HepG2 (cell line): ENCODE results near the gene ATP11A. TPM values are rescaled to one million over a fixed set of nuclear protein-coding genes. Genes with fewer than 3 reads are reported as not detected.

Experiments used
- ATF2 ChIP-seq: sonication (generic); formaldehyde crosslinking; IDR thresholded peaks from 2 replicates; pipeline ENCODE4 v1.4.0; 2020; ENCODE audit warnings: missing genetic modification reagents
- CBX2 ChIP-seq, 2 experiments: fragments of 200-600 bp in 1 of 2; sonication (generic); formaldehyde crosslinking in 1 of 2; IDR thresholded peaks; 2 replicates each; pipeline versions ENCODE4 v1.7.0 to v1.8.1; 2018 to 2022; ENCODE audit warnings: low read depth in 2 of 2, low read length in 1 of 2, mild to moderate bottlenecking in 1 of 2, missing genetic modification reagents in 1 of 2
- CREBL2 ChIP-seq: sonication (generic); formaldehyde crosslinking; IDR thresholded peaks from 2 replicates; pipeline ENCODE4 v1.8.1; 2023; ENCODE audit warnings: missing genetic modification reagents, mild to moderate bottlenecking, borderline replicate concordance
- CREM ChIP-seq, 2 experiments: sonication (generic) in 1 of 2; formaldehyde crosslinking in 1 of 2; IDR thresholded peaks; 2 replicates each; pipeline versions ENCODE4 v1.4.0 to v1.6.1; 2016 to 2020; ENCODE audit warnings: antibody characterized with exemption in 1 of 2, mild to moderate bottlenecking in 1 of 2, missing genetic modification reagents in 1 of 2
- RXRA ChIP-seq: sonication (generic); formaldehyde crosslinking; IDR thresholded peaks from 2 replicates; pipeline ENCODE4 v1.5.1; 2020; ENCODE audit warnings: missing genetic modification reagents
- THYN1 ChIP-seq: sonication (generic); formaldehyde crosslinking; IDR thresholded peaks from 2 replicates; pipeline ENCODE4 v1.8.1; 2023; ENCODE audit warnings: low read depth, mild to moderate bottlenecking, moderate library complexity, missing genetic modification reagents, borderline replicate concordance
- ZBTB26 ChIP-seq: IDR thresholded peaks from 2 replicates; pipeline ENCODE4 v1.6.1; 2016; ENCODE audit warnings: missing compliant biosample characterization, missing genetic modification reagents, borderline replicate concordance
- ZKSCAN5 ChIP-seq: sonication (generic); formaldehyde crosslinking; IDR thresholded peaks from 2 replicates; pipeline ENCODE4 v1.5.1; 2020; ENCODE audit warnings: mild to moderate bottlenecking, missing genetic modification reagents
- ZKSCAN8 ChIP-seq: IDR thresholded peaks from 2 replicates; pipeline ENCODE4 v1.6.1; 2016; ENCODE audit warnings: borderline replicate concordance, missing genetic modification reagents, missing compliant biosample characterization
- ZNF331 ChIP-seq: sonication (generic); formaldehyde crosslinking; IDR thresholded peaks from 2 replicates; pipeline ENCODE4 v1.4.0; 2020; ENCODE audit warnings: missing genetic modification reagents
- ZNF343 ChIP-seq: sonication (generic); formaldehyde crosslinking; IDR thresholded peaks from 2 replicates; pipeline ENCODE4 v1.4.0; 2020; ENCODE audit warnings: mild to moderate bottlenecking, missing genetic modification reagents
- ZNF552 ChIP-seq: sonication (generic); formaldehyde crosslinking; IDR thresholded peaks from 2 replicates; pipeline ENCODE4 v1.9.0; 2022; ENCODE audit warnings: missing genetic modification reagents, mild to moderate bottlenecking, borderline replicate concordance
- ZNF841 ChIP-seq: sonication (generic); formaldehyde crosslinking; IDR thresholded peaks from 2 replicates; pipeline ENCODE4 v1.8.1; 2023; ENCODE audit warnings: missing genetic modification reagents, borderline replicate concordance
- ZZZ3 ChIP-seq: sonication (generic); formaldehyde crosslinking; IDR thresholded peaks from 2 replicates; pipeline ENCODE4 v1.4.0; 2020; ENCODE audit warnings: missing genetic modification reagents, mild to moderate bottlenecking, borderline replicate concordance
- polyA plus RNA-seq, 8 experiments: library from polyadenylated mRNA; depleted of rRNA in 3 of 8; stranded (reverse) in 7 of 8; unstranded in 1 of 8; fragments of >200 nt; fragmentation: Illumina TruSeq in 4 of 8; extraction: Trizol in 4 of 8; gene quantifications; 2 replicates each; pipeline versions ENCODE4 v1.2.1 to v1.2.3, GENCODE V29; 2011 to 2016; ENCODE audit warnings: low read depth in 4 of 8, missing spikeins in 1 of 8, mixed read lengths in 1 of 8; ENCODE audit not compliant: insufficient read depth in 1 of 8
- total RNA-seq, 5 experiments: library from RNA; depleted of rRNA; stranded (reverse); fragments of >200 nt; fragmentation: Illumina TruSeq; extraction: Trizol; gene quantifications; 2 replicates each; pipeline ENCODE4 v1.2.3, GENCODE V29; 2016; ENCODE audit warnings: low read depth in 1 of 5
- TF ChIP-seq, protein P1 (sequence below): sonication (generic); formaldehyde crosslinking; IDR thresholded peaks from 2 replicates; pipeline ENCODE4 v1.5.1; 2020; ENCODE audit warnings: missing genetic modification reagents, mild to moderate bottlenecking, borderline replicate concordance
- TF ChIP-seq, protein P2 (sequence below): fragments of 450-650 bp; IDR thresholded peaks from 2 replicates; pipeline ENCODE4 v1.6.1; 2017; ENCODE audit warnings: mild to moderate bottlenecking
- TF ChIP-seq, protein P3 (sequence below): sonication (generic); formaldehyde crosslinking; IDR thresholded peaks from 2 replicates; pipeline ENCODE4 v1.8.1; 2023; ENCODE audit warnings: mild to moderate bottlenecking, moderate library complexity, missing genetic modification reagents

The ATP11A gene
- total and polyA plus RNA-seq, 2 of the 13 experiments (the other 11 are each of a cell fraction or from before 2014, with no cell fraction given), result 18.4 to 20.1 TPM

GRCh38 chr13:112892426-112893206 is 202.8 kb downstream of the ATP11A start (continued):
- TF ChIP-seq ZBTB26 (no peak), ZNF331 (0 out of 2 replicates have a peak, but pooled peaks have one; percentile 55), ZKSCAN5 (CRISPR knock-in tag) (no peak), CREM (IDR thresholded peaks at IDR 0.05) (no peak), CREM (CRISPR knock-in tag; IDR thresholded peaks at IDR 0.05) (no peak), RXRA (CRISPR knock-in tag) (peak; percentile 59), CBX2 (IDR thresholded peaks at IDR 0.05; ENCODE audit: low read depth, low read length) (no peak), CBX2 (CRISPR knock-in tag; IDR thresholded peaks at IDR 0.05; ENCODE audit: low read depth) (no peak), ZNF552 (CRISPR knock-in tag) (no peak; the same call in 1 of the 2 replicates), ZNF841 (CRISPR knock-in tag) (no peak), THYN1 (CRISPR knock-in tag) (no peak), ZKSCAN8 (no peak), ZNF343 (CRISPR knock-in tag) (no peak), ATF2 (CRISPR knock-in tag) (no peak), ZZZ3 (CRISPR knock-in tag) (no peak), CREBL2 (no peak)
- TF ChIP-seq, protein P1, sequence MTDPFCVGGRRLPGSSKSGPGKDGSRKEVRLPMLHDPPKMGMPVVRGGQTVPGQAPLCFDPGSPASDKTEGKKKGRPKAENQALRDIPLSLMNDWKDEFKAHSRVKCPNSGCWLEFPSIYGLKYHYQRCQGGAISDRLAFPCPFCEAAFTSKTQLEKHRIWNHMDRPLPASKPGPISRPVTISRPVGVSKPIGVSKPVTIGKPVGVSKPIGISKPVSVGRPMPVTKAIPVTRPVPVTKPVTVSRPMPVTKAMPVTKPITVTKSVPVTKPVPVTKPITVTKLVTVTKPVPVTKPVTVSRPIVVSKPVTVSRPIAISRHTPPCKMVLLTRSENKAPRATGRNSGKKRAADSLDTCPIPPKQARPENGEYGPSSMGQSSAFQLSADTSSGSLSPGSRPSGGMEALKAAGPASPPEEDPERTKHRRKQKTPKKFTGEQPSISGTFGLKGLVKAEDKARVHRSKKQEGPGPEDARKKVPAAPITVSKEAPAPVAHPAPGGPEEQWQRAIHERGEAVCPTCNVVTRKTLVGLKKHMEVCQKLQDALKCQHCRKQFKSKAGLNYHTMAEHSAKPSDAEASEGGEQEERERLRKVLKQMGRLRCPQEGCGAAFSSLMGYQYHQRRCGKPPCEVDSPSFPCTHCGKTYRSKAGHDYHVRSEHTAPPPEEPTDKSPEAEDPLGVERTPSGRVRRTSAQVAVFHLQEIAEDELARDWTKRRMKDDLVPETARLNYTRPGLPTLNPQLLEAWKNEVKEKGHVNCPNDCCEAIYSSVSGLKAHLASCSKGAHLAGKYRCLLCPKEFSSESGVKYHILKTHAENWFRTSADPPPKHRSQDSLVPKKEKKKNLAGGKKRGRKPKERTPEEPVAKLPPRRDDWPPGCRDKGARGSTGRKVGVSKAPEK, result peak; percentile 59; the same call in 1 of the 2 replicates
- TF ChIP-seq, protein P2, sequence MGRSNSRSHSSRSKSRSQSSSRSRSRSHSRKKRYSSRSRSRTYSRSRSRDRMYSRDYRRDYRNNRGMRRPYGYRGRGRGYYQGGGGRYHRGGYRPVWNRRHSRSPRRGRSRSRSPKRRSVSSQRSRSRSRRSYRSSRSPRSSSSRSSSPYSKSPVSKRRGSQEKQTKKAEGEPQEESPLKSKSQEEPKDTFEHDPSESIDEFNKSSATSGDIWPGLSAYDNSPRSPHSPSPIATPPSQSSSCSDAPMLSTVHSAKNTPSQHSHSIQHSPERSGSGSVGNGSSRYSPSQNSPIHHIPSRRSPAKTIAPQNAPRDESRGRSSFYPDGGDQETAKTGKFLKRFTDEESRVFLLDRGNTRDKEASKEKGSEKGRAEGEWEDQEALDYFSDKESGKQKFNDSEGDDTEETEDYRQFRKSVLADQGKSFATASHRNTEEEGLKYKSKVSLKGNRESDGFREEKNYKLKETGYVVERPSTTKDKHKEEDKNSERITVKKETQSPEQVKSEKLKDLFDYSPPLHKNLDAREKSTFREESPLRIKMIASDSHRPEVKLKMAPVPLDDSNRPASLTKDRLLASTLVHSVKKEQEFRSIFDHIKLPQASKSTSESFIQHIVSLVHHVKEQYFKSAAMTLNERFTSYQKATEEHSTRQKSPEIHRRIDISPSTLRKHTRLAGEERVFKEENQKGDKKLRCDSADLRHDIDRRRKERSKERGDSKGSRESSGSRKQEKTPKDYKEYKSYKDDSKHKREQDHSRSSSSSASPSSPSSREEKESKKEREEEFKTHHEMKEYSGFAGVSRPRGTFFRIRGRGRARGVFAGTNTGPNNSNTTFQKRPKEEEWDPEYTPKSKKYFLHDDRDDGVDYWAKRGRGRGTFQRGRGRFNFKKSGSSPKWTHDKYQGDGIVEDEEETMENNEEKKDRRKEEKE, result no peak
- TF ChIP-seq, protein P3, sequence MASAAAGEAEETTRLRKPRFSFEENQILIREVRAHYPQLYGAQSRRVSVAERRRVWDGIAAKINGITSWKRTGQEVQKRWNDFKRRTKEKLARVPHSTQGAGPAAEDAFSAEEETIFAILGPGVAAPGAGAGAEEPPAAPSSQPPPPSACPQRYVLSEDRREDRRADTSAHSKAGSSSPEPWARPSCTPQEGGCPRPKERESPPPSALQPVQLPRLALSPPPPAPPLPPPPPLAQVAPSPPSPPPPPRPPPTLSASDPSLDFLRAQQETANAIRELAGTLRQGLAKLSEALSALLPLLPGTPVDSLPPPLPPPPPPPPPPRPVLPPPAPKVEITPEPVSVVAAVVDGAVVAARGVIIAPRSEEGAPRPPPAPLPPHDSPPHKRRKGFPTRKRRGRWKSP, result no peak
